Ecto neural progenitor cell (in vitro differentiated cells): Measurements from ENCODE around the gene TNFRSF6B.

Source experiments
- DNase-seq: peaks from one replicate; pipeline ENCODE4 v3.0.0-alpha.2; 2018; ENCODE audit warnings: low spot score

Gene TNFRSF6B

DNA sequence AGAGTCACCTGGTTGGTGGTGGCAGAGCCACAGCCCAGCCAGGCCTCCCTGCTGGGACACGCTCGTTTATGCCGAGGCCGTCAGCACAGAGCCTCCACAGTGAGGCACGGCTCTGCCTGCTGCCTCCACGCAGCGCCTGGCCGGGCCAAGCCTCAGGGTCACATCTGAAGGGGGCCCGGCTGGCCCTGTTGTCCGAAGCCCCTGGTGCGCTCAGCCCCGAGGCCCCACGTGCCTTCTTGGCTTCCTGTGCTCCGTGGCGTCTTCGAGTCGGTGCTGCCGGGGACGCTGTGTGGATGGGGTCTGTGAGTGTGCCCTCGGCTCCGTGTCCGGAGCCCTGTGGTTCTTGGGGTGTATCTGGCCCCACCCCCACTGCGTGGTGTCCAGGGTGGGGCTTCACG is 10.4 kb upstream of the TNFRSF6B start:
- DNase-seq: no peak

DNA sequence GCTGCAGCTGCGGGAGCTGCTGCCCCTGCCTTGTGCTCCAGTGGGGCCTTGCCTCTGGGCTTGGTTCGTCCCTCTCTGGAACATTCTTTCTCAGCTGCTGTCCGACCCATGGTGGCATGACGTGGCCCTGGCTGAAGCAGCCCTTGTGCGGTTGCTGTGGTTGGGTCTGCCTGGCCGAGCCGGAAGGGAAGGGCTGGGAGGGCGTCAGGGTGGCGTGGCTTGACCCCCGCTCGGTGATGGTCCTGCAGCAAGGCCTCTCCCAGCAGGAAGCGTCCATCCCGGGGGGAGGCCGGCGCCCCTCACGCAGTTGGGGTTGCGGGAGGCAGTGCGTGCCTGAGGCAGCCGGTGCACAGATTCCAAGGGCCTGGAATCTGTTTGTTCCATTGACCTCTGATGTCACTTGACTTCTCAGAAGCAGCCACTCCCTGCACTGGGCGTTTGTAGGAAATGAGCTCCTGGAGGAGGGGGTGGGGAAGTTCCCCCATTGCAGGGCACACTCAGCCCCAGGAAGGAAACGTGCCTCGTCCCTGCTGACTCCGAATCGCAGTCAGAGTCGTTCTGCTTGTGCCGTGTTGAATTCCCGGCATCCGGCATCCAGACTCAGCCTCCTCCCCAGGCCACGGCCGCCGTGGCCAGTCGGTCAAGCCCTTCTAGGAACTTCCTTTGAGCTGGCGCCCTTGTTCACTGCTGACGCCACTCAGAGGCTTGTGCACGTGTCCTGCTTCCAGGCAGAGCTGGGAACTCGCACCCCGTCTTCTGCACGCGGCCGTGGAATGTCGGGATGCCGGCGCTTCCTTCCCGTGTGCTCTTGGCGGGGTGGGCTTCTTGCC is 9.7 kb upstream of the TNFRSF6B start:
- no peak for DNase-seq

DNA sequence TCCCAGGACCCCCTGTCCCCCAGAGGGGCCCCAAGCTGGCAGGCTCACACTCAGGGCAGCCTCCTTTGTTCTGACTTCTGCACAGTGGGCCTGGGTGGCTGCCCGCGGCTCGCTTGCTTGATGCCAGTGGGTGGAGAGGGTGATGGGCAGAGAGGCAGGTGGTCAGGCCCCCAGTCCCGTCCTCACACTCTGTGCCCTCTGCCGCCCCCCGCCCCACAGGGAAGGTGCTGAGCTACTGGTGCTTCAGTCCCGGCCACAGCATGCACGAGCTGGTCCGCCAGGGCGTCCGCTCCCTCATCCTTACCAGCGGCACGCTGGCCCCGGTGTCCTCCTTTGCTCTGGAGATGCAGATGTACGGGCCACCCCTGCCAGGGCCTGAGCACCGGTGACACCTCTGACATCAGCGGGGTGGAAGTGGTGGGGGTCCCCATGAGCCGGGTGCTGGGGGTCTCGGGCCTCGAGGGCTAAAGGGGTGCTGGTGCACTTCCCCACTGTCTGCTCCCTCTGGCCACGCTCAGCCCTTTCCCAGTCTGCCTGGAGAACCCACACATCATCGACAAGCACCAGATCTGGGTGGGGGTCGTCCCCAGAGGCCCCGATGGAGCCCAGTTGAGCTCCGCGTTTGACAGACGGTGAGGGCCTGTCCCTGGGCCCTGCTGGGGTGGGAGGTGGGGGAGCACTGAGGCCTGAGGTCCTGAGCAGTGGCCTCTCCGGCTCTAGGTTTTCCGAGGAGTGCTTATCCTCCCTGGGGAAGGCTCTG is 8.9 kb upstream of the TNFRSF6B start:
- no peak for DNase-seq

DNA sequence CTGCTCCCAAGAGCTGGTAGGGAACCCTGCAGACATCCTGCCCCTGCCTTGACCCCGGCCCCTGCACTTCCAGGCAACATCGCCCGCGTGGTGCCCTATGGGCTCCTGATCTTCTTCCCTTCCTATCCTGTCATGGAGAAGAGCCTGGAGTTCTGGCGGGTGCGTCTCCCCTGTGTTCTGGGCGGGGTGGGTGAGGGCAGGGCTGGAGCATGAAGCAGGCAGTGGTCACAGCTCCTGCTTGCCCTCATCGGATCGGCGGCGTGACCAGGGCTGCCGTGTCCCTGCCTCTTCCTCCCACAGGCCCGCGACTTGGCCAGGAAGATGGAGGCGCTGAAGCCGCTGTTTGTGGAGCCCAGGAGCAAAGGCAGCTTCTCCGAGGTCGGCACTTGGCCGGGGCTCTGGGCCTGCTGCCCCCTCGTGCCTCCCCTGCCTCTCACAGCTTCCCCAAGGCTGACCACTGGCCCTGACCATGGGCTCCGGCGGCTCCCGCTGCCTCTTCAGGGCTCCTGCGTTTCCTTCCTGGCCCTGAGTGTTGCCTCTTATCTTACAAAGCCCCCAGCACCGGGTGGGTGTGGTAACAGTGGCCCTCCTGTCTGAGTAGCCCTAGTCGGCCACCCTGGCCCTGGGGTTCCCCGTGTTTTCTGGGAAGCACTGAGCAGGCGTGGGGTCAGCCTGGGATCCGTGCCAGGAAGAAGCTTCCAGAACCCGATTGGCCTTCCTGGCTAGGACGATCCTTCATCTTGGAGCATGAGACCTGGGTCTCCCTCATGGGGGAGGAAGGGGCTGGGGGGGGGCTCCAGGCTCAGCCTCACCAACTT is 8.0 kb upstream of the TNFRSF6B start:
- no peak for DNase-seq

DNA sequence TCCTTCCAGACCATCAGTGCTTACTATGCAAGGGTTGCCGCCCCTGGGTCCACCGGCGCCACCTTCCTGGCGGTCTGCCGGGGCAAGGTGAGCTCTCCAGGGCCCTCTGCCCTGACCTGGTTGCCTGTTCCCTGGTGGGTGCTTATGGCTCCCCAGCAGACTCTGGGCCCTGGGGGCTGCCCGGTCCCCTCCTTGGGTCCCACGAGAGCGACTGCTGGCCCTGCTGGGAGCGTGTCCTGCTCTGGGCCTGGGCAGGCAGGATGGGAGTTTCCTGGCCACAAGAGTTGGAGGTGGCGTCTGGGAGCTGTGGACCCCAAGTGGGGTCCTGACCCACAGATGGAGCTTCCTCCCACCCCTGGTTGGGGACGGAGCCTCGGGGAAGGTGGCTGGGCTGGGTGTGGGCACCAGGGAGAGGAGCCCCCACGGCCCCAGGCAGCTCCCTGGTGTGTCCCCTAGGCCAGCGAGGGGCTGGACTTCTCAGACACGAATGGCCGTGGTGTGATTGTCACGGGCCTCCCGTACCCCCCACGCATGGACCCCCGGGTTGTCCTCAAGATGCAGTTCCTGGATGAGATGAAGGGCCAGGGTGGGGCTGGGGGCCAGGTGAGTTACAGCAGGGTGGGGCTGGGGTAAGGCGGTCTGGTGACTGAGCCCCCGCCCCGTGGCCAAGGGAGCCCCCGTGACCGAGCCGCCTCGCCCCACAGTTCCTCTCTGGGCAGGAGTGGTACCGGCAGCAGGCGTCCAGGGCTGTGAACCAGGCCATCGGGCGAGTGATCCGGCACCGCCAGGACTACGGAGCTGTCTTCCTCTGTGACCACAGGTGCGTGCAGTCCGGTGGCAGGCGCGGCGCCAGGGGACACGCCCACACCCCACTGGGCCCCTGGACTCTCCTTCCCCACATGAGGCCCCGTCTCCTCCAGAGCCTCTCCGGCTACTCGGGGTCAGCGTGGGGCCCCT is 7.1 kb upstream of the TNFRSF6B start:
- DNase-seq: no peak

DNA sequence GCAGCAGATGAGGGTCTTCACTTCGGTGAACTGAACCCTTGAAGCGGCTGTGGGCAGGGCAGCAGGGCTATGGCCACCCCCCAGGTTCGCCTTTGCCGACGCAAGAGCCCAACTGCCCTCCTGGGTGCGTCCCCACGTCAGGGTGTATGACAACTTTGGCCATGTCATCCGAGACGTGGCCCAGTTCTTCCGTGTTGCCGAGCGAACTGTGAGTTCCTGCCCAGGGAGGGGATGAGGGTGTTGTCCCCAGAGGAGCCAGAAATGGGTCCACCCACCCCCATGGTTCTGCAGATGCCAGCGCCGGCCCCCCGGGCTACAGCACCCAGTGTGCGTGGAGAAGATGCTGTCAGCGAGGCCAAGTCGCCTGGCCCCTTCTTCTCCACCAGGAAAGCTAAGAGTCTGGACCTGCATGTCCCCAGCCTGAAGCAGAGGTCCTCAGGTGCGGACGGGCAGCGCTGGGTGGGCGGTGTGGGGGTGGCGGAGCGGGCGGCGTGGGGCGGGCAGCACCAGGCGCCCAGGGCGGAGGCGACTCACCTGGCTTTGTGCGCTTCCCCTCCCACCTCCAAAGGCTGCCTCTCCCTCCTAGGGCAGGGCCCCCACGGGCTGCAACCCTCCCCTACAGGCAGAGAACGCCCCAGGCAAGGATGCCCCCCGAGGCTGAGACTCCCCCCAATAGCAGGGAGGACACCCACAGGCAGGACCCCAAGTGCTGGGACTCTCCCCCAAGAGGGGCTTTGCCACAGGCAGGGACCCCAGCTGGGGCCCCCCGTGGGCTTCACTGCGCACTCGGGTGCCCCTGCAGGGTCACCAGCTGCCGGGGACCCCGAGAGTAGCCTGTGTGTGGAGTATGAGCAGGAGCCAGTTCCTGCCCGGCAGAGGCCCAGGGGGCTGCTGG is 6.2 kb upstream of the TNFRSF6B start:
- DNase-seq: no peak

DNA sequence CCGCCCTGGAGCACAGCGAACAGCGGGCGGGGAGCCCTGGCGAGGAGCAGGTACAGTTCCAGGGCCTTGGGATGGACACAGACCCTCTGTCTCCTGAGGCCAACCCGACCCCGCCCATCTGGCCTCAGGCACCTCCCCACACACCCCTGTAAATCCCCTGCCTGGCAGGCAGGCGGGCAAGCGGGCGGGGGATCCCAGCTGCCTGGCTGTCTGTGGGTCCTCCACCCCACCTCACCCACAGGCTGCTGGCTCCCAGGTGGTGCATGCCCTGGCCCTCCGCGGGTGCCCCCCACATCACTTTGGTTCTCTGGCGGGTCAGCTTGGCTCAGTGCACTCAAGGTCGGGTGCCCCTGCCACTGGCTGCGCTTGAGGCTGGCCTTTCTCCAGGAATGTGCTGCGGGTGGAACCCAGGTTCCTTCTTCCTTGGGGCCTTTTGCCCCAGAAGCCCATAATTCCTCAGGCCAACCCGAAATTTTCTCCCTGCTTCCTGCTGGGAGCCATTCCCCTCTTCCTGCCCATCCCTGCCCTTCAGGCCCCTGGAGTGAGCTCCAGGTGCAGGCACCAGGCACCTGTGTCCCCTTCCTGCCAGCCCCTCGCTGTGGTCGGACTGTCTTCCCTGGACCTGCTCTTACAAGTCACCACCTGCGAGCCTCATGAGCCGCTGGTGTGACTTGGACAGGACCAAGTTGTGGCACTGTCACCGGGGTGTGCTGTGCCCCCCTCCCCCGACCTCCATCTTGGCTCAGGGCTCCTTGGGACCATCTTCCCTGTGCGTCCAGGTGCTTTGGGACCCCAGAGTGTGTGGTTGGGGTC is 5.3 kb upstream of the TNFRSF6B start:
- no peak for DNase-seq

DNA sequence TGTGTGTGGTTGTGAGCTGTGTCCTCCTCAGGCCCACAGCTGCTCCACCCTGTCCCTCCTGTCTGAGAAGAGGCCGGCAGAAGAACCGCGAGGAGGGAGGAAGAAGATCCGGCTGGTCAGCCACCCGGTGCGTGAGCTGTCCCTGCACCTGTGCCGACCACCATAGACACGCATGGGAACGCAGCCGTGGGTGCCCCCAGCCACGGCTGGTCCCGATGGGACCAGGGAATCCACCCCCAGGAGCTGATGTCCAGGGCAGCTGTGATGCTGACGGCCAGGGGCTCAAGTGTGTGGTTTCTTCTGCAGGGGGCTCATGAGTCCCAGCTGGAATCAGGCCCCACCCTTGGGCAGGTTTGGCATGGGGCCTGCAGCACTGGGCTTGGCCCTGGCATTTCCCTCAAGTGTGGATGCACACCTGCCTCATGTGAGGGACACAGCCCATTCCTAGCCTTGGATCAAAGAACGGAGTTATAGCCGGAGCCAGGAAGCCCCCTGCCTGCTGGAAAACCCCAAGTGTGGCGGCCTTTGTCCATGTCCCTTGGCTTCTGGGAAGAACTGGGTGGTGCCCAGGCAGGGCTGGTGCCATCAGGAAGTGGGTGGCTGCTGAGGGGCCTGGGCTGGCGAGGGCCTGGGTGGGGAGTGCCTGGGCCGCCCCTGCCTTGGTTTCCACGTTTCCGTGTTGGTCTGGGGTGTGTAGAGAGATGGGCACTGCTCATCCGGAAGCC is 4.6 kb upstream of the TNFRSF6B start:
- no peak for DNase-seq

DNA sequence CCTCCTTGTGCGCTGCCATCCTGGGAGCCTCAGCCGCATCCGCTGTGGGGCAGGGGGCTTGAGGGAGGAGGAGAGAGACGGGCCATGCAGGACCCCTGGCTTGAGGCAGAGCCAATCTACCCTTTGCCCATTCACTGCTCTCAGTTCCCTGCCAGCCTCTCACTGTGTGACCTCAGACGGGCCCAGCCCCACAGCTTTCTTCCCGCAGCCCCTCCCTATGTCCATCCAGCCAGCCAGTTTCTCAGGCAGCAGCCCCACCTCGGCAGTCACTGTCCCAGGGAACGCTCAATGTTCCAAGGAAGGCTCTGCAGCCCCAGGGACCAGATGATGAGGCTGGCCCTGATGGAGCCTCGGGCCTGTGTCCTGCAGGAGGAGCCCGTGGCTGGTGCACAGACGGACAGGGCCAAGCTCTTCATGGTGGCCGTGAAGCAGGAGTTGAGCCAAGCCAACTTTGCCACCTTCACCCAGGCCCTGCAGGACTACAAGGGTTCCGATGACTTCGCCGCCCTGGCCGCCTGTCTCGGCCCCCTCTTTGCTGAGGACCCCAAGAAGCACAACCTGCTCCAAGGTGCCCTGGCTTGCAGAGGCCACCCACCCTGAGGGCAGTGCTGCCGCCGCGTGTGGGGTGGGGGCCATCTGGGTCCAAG is 3.9 kb upstream of the TNFRSF6B start:
- no peak for DNase-seq

DNA sequence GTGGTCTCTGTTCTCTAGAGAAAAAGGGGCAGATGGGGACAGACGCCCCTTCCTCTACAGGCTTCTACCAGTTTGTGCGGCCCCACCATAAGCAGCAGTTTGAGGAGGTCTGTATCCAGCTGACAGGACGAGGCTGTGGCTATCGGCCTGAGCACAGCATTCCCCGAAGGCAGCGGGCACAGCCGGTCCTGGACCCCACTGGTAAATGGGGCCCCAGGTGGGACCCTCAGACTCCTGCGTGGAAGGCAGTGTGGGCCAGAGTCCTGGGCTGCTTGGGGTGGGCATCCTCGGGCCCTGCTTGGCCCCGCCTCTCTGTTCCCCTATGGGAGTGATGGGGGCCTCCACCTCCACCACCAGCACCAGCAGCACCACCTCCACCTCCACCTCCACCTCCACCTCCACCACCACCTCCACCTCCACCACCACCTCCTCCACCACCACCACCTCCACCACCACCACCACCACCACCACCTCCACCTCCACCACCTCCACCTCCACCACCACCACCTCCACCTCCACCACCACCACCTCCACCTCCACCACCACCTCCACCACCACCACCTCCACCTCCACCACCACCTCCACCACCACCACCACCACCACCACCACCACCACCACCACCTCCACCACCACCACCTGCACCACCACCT is 3.2 kb upstream of the TNFRSF6B start:
- DNase-seq: no peak

DNA sequence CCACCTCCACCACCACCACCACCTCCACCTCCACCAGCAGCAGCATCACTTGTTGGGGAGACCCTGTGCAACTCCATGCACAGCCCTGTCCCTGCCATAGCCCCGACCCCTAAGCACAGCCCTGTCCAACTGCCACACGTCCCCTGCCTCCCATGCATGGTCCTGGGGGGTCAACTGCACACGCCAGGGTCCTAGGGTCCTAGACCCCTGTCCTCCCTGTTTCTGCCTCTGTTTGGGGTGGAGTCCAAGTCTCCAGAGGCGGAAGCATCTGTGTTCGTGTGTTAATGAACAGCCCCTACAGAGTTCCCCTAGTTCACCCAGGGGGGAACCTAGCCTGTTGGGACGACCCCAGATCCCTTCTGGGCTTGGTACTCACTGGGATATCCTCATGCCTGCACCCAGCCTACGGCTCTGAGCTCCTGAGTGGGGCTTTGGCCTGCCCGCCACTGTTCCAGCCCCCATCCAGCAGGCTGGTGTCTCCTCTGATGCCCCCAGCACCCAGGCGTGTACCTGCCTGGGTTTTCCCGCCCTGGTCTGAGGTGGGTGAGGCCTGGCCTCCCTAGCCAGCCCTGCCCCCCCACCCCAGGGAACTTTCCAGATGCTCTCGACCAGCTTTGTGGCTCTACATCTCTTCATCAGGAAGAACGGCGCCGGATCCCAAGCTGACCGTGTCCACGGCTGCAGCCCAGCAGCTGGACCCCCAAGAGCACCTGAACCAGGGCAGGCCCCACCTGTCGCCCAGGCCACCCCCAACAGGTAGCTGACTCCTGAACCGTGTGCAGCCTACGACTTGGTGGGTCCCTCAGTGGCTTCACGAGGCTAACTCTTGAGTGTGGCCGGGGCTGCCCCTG is 2.5 kb upstream of the TNFRSF6B start:
- no peak for DNase-seq

DNA sequence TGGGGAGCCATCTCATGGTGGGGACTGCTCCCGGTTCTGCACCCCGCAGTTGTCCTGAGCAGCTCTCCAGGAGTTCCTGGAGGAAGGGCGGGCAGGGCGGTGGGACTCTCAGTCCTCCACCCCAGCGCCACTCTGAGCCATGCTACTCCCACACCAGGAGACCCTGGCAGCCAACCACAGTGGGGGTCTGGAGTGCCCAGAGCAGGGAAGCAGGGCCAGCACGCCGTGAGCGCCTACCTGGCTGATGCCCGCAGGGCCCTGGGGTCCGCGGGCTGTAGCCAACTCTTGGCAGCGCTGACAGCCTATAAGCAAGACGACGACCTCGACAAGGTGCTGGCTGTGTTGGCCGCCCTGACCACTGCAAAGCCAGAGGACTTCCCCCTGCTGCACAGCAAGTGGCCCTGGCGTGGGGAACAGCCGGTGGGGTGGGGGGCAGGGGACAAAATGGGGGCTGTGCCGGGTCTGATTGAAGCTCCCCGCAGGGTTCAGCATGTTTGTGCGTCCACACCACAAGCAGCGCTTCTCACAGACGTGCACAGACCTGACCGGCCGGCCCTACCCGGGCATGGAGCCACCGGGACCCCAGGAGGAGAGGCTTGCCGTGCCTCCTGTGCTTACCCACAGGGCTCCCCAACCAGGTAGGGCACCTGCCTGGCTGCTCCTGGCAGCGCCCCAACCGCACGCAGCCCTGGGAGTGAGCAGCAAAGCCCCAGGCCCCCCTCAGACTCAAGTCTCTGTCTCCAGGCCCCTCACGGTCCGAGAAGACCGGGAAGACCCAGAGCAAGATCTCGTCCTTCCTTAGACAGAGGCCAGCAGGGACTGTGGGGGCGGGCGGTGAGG is 1.6 kb upstream of the TNFRSF6B start:
- DNase-seq: no peak

DNA sequence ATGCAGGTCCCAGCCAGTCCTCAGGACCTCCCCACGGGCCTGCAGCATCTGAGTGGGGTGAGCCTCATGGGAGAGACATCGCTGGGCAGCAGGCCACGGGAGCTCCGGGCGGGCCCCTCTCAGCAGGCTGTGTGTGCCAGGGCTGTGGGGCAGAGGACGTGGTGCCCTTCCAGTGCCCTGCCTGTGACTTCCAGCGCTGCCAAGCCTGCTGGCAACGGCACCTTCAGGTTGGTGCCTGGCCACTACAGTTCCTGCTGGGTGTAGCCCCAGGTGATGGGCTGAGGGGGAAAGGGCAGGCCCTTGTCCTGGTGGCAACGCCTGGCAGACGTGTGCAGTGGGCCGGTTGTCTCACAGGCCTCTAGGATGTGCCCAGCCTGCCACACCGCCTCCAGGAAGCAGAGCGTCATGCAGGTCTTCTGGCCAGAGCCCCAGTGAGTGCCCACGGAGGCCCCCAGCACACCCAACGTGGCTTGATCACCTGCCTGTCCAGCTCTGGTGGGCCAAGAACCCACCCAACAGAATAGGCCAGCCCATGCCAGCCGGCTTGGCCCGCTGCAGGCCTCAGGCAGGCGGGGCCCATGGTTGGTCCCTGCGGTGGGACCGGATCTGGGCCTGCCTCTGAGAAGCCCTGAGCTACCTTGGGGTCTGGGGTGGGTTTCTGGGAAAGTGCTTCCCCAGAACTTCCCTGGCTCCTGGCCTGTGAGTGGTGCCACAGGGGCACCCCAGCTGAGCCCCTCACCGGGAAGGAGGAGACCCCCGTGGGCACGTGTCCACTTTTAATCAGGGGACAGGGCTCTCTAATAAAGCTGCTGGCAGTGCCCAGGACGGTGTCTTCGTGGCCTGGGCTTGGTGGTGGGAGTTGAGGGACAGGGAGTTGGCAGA is 787 bp upstream of the TNFRSF6B start:
- no peak for DNase-seq

DNA sequence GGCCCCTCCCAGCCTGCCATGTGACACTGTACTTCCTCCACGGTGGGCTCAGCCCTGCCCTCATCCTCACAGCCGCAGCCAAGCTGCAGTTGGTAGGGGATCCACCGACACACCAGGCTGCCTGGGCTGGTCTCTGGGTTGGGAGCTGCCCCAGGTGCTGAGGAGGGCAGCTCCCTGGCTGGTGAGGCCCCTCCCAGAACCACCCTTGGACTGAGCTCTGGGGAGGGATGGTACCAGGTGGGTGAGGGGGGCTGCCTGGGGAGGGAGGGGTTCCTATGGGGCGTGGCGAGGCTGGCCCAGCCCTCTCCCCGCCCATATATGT is 185 bp upstream of the TNFRSF6B start:
- DNase-seq: no peak

DNA sequence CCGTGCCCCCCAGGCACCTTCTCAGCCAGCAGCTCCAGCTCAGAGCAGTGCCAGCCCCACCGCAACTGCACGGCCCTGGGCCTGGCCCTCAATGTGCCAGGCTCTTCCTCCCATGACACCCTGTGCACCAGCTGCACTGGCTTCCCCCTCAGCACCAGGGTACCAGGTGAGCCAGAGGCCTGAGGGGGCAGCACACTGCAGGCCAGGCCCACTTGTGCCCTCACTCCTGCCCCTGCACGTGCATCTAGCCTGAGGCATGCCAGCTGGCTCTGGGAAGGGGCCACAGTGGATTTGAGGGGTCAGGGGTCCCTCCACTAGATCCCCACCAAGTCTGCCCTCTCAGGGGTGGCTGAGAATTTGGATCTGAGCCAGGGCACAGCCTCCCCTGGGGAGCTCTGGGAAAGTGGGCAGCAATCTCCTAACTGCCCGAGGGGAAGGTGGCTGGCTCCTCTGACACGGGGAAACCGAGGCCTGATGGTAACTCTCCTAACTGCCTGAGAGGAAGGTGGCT is 960 bp downstream of the TNFRSF6B start:
- no peak for DNase-seq
